Tibial nerve (tissue), 4 donors: ENCODE results near the gene BIK. TPM values are rescaled to one million over a fixed set of nuclear protein-coding genes. Genes with fewer than 3 reads are reported as not detected.

Source experiments
- total RNA-seq, 4 donors: library from RNA; depleted of rRNA; stranded (reverse); fragments of >200 nt; gene quantifications; one replicate each; pipeline ENCODE4 v1.1.0, GENCODE V29; 2016

The BIK gene
- total RNA-seq, 4 donors from 2014 or later = not detected

Other genes starting within 250 kb of the BIK start
- 10 to 100 TPM; 45.9 to 78.2 (median 59.0) TPM for gene PACSIN2, start 95.6 kb upstream of the BIK start, total RNA-seq
- gene TTLL1, start 21.4 kb upstream of the BIK start, total RNA-seq = 1 to 10 TPM; 1.6 to 9.8 (median 7.3) TPM
- gene MCAT, start 32.6 kb downstream of the BIK start, total RNA-seq = 10 to 100 TPM; 20.2 to 44.4 (median 31.9) TPM
- 100 to 1,000 TPM; 399 to 538 (median 485) TPM for gene TSPO, start 40.8 kb downstream of the BIK start, total RNA-seq
- gene TTLL12, start 76.4 kb downstream of the BIK start, total RNA-seq = 10 to 100 TPM; 38.5 to 50.4 (median 41.9) TPM
- gene SCUBE1, start 232.6 kb downstream of the BIK start, total RNA-seq = 100 to 1,000 TPM in 2 of 4 donors, 10 to 100 TPM in 2; 81.3 to 214 (median 141) TPM